ENCODE data around the gene LONRF2. TPM values are rescaled to one million over a fixed set of nuclear protein-coding genes. Genes with fewer than 3 reads are reported as not detected.

Gene LONRF2
- total RNA-seq, 4 donors from 2014 or later, result 33.6 to 45.1 (median 39.5) TPM

DNA sequence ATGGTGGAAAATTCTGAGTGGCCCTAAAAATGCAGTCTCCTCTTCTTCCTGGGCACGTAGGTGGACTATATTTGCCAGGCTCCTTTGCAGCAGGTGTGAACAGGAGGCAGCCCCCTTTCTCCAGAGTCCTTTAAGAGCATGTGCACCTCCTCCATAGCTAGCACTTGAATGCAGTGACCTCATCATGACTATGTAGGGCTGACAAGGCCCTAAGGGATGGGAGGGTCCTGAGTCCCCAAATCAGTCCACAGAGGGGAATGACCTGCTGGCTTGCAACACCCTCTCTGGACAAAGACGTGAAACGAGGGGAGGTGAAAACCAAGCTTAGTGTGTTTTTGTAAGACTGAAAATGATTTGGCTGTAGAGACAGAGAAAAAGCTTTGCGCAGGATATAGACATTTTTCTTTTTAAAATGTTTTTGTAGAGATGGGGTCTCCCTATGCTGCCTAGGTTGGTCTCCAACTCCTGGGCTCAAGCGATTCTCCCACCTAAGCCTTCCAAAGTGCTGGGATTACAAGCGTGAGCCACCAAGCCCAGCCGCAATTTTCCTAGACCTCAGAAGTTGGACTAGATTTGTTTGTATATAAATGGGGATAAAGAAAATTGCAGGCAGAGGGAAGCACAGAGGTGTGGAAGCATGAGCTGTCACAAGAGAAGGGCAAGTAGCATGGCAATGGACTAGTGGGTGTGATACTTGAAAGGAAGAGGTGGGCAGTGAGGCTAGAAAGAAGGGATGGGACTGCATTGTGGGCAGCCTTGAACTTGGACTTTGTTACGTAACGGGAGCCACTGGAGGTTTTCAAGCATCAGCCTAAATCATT, 28.8 kb downstream of the LONRF2 start:
- intact Hi-C loops (cut with DNase I), result no loop called here
- peaks cover 5 to 24% (median 20%) of the 10 kb centered on the region in 4 donors for H3K4me1 ChIP-seq
- WGBS, result 87% methylated on average over 9 of the region's 9 CpGs

DNA sequence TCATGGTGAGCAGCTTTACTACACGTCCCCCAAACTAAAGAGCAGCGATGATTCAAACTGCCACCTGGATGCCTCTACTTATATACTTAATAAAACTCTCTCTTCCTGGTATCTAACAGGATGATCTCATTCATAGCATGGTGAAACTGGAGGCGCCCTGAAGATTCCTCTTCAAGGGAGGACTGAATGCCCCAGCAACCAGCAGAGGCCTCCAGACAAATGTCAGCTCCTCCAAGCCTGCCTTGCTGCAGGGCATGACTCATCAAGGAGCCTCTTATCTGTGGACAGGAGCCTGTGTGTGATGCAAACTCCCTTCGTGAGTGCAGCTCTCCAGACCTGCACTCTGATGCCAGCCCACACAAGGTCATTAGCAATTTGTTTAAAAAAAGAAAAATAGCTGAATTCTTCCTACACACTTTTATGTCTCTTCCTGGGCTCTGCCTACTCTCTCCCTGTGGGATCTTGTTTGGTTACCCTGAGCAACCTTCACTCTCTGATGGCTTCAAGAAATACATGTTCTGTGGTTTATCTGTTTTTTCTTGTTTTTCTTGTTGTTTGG, 30.2 kb downstream of the LONRF2 start:
- intact Hi-C loops (cut with DNase I), result no loop called here
- H3K4me1 ChIP-seq, result peaks cover 5 to 24% (median 20%) of the 10 kb centered on the region in 4 donors
- H3K27me3 ChIP-seq, result no peaks in the 10 kb centered on the region
- peak overlapping the region; percentile 63 to 82 (median 76) for H3K27ac ChIP-seq (replicated peaks in 1 of 4)
- H3K9me3 ChIP-seq, result no peaks in the 10 kb centered on the region
- H3K4me3 ChIP-seq, result no peak overlapping the region
- H3K36me3 ChIP-seq, result peaks cover 0 to 55% (median 19%) of the 10 kb centered on the region in 4 donors
- 38% methylated on average over 4 of the region's 4 CpGs for WGBS
- TF ChIP-seq, protein P1, sequence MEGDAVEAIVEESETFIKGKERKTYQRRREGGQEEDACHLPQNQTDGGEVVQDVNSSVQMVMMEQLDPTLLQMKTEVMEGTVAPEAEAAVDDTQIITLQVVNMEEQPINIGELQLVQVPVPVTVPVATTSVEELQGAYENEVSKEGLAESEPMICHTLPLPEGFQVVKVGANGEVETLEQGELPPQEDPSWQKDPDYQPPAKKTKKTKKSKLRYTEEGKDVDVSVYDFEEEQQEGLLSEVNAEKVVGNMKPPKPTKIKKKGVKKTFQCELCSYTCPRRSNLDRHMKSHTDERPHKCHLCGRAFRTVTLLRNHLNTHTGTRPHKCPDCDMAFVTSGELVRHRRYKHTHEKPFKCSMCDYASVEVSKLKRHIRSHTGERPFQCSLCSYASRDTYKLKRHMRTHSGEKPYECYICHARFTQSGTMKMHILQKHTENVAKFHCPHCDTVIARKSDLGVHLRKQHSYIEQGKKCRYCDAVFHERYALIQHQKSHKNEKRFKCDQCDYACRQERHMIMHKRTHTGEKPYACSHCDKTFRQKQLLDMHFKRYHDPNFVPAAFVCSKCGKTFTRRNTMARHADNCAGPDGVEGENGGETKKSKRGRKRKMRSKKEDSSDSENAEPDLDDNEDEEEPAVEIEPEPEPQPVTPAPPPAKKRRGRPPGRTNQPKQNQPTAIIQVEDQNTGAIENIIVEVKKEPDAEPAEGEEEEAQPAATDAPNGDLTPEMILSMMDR (IDR thresholded peaks at IDR 0.05), result peak in 1 of 3 experiments; percentile 7
- TF ChIP-seq EP300 (IDR thresholded peaks at IDR 0.05), result no peak
- TF ChIP-seq POLR2AphosphoS5 (IDR thresholded peaks at IDR 0.05), result peak; percentile 48 to 61
- no peak for DNase-seq (ENCODE audit: extremely low spot score)

More for the DNA sequence above, 28.8 kb downstream of the LONRF2 start:
- TF ChIP-seq EP300 (IDR thresholded peaks at IDR 0.05) (no peak), POLR2A (IDR thresholded peaks at IDR 0.05; ENCODE audit: low read depth) (no peak), POLR2AphosphoS5 (IDR thresholded peaks at IDR 0.05) (no peak)
- TF ChIP-seq, protein P1 (IDR thresholded peaks at IDR 0.05), result no peak
- no peaks in the 10 kb centered on the region for H3K9me3 ChIP-seq
- H3K27me3 ChIP-seq, result no peaks in the 10 kb centered on the region
- no peak for DNase-seq (ENCODE audit: extremely low spot score)
- H3K27ac ChIP-seq (replicated peaks in 1 of 4), result peak overlapping the region in 2 of 4 donors; percentile 78 to 82
- peaks cover 0 to 63% (median 29%) of the 10 kb centered on the region in 4 donors for H3K36me3 ChIP-seq
- no peak overlapping the region for H3K4me3 ChIP-seq

DNA sequence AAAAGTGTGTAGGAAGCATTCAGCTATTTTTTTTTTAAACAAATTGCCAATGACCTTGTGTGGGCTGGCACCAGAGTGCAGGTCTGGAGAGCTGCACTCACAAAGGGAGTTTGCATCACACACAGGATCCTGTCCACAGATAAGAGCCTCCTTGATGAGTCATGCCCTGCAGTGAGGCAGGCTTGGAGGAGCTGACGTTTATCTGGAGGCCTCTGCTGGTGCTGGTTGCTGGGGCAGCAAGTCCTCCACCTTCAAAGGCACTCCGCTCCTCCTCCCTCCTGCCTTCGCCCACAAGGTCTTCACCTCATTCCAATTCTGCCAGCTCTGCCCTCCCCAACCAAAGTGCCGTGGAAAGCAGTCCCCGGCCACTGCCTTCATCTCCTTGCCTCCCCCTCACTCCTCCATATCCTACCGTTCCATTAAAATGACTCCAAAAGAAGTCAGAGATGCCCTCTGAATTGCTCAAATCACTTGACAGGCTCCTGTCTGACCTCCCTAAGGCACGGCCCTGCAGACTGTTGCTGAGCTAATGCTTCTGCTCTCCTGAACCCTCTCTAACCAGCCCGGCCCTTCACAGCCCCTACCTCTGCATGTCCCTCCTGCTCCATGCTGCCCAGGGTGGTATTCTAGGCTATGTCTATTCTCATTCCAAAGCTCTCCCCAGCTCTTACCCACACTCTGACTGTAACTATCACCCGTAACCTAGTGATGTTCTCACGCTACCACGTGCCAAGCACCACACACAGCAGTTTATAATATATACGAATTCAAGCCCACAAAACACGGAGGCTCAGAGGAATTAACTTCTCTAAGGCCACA, 30.9 kb downstream of the LONRF2 start:
- peak overlapping the region; percentile 63 to 82 (median 76) for H3K27ac ChIP-seq (replicated peaks in 1 of 4)
- TF ChIP-seq POLR2AphosphoS5 (IDR thresholded peaks at IDR 0.05) (peak; percentile 56 to 75), POLR2A (IDR thresholded peaks at IDR 0.05; ENCODE audit: low read depth) (no peak)
- no peak for DNase-seq (ENCODE audit: extremely low spot score)
- H3K36me3 ChIP-seq, result peaks cover 0 to 54% (median 24%) of the 10 kb centered on the region in 4 donors
- peaks cover 6 to 27% (median 20%) of the 10 kb centered on the region in 4 donors for H3K4me1 ChIP-seq
- no peaks in the 10 kb centered on the region for H3K27me3 ChIP-seq
- no peaks in the 10 kb centered on the region for H3K9me3 ChIP-seq
- intact Hi-C loops (cut with DNase I), result no loop called here
- WGBS, result 56% methylated on average over 13 of the region's 13 CpGs
- no peak overlapping the region for H3K4me3 ChIP-seq

DNA sequence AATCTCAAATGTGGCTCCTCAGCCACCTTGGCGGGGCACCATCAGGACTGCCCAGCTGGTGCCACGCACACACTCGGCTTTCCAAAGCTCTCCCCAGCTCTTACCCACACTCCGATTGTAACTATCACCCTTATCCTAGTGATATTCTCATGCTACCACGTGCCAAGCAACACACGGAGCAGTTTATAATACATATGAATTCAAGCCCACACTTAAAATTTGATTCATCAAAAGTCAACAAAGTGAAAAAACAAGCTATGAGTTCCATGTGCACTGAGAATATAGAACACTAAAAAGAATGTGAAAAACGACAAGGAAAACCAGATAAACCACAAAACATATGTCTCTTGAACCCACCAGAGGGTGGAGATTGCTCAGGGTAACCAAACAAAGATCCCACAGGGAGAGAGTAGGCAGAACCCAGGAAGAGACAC, 31.6 kb downstream of the LONRF2 start:
- 57% methylated on average over 7 of the region's 7 CpGs for WGBS
- TF ChIP-seq EP300 (IDR thresholded peaks at IDR 0.05) (no peak), POLR2A (IDR thresholded peaks at IDR 0.05; ENCODE audit: low read depth) (no peak), POLR2AphosphoS5 (IDR thresholded peaks at IDR 0.05) (no peak)
- TF ChIP-seq, protein P1 (IDR thresholded peaks at IDR 0.05), result no peak
- Histone ChIP-seq H3K4me1 (peaks cover 9 to 33% (median 23%) of the 10 kb centered on the region in 4 donors), H3K27ac (replicated peaks in 1 of 4) (peak overlapping the region; percentile 63 to 82 (median 76)), H3K27me3 (no peaks in the 10 kb centered on the region), H3K4me3 (no peak overlapping the region), H3K9me3 (no peaks in the 10 kb centered on the region), H3K36me3 (peaks cover 0 to 53% (median 27%) of the 10 kb centered on the region in 4 donors)
- intact Hi-C loops (cut with DNase I), result no loop called here
- no peak for DNase-seq (ENCODE audit: extremely low spot score)

Data from esophagus muscularis mucosa (tissue), 4 donors.